HG02610 (cell line): ENCODE results near the gene ARHGAP19.
A peak's percentile ranks its signal among the peaks of the same experiment; 100 is the strongest.

Experiments used
- ATAC-seq: cut with Tn5 transposase; IDR thresholded peaks from one replicate; pipeline ENCODE4 v1.9.1; 2021; ENCODE audit warnings: mild to moderate bottlenecking, moderate library complexity; ENCODE audit not compliant: unreplicated experiment

ARHGAP19 gene

GRCh38 chr10:97292097-97292861, at the start of gene ARHGAP19:
TSS of gene ARHGAP19 (minus strand) at chr10:97292637. CDS start at chr10:97292627, 10 bp downstream.
- ATAC-seq, result peak; percentile 97

- ATAC-seq, result no peak
These were observed 49.0 kb upstream of the ARHGAP19 start for GRCh38 chr10:97341416-97341815.

GRCh38 chr10:97338041-97338440, 45.6 kb upstream of the ARHGAP19 start:
- ATAC-seq, result no peak

GRCh38 chr10:97336942-97337831, 44.8 kb upstream of the ARHGAP19 start:
- ATAC-seq, result no peak

GRCh38 chr10:97336446-97336845, 44.0 kb upstream of the ARHGAP19 start:
- no peak for ATAC-seq

- ATAC-seq, result no peak
These were observed 43.6 kb upstream of the ARHGAP19 start for GRCh38 chr10:97336006-97336405.

- no peak for ATAC-seq
These were observed 42.8 kb upstream of the ARHGAP19 start for GRCh38 chr10:97335188-97335619.

- peak; percentile 85 for ATAC-seq
These were observed 42.1 kb upstream of the ARHGAP19 start, which contains the start of gene FRAT2 for GRCh38 chr10:97334370-97335175. TSS of gene FRAT2 (minus strand) at chr10:97334729. CDS start at chr10:97334572, 157 bp downstream.

GRCh38 chr10:97333601-97334369, 41.3 kb upstream of the ARHGAP19 start:
- peak; percentile 19 for ATAC-seq

- ATAC-seq, result no peak
These were observed 40.8 kb upstream of the ARHGAP19 start for GRCh38 chr10:97333351-97333600.

- ATAC-seq, result no peak
These were observed 40.3 kb upstream of the ARHGAP19 start for GRCh38 chr10:97332591-97333350.

- ATAC-seq, result no peak
These were observed 38.8 kb upstream of the ARHGAP19 start for GRCh38 chr10:97331153-97331703.

- ATAC-seq, result no peak
These were observed 37.3 kb upstream of the ARHGAP19 start for GRCh38 chr10:97329766-97330165.

GRCh38 chr10:97328646-97329453, 36.4 kb upstream of the ARHGAP19 start:
- ATAC-seq, result no peak

- ATAC-seq, result no peak
These were observed 35.2 kb upstream of the ARHGAP19 start for GRCh38 chr10:97327348-97328294.

- ATAC-seq, result no peak
These were observed 33.3 kb upstream of the ARHGAP19 start for GRCh38 chr10:97325754-97326153.

- ATAC-seq, result no peak
These were observed 31.1 kb upstream of the ARHGAP19 start for GRCh38 chr10:97323501-97323900.
